H9 (cell line): ENCODE measurements around the gene IFT27. TPM values are rescaled to one million over a fixed set of nuclear protein-coding genes. Genes with fewer than 3 reads are reported as not detected.

ENCODE experiments used
- DNase-seq: peaks from one replicate; pipeline ENCODE4 v3.0.0-alpha.2; 2017
- H2AFZ ChIP-seq: one replicate; pipeline ENCODE4 v1.6.1; 2013; ENCODE audit warnings: mild to moderate bottlenecking, low read length, control low read depth, moderate library complexity
- H2AK5ac ChIP-seq: 2 replicates; pipeline ENCODE4 v1.6.1; 2013; ENCODE audit warnings: low read length, control low read depth, mixed read lengths; ENCODE audit not compliant: insufficient read length
- H2BK120ac ChIP-seq: one replicate; pipeline ENCODE4 v1.6.1; 2013; ENCODE audit warnings: low read depth, mild to moderate bottlenecking, low read length, control low read depth, inconsistent platforms; ENCODE audit not compliant: poor library complexity, severe bottlenecking
- H2BK12ac ChIP-seq: 2 replicates; pipeline ENCODE4 v1.6.1; 2013; ENCODE audit warnings: low read length, control low read depth, mixed read lengths, low read depth; ENCODE audit not compliant: insufficient read length
- H2BK15ac ChIP-seq: 2 replicates; pipeline ENCODE4 v1.6.1; 2013; ENCODE audit warnings: low read depth, low read length, control low read depth
- H2BK20ac ChIP-seq: one replicate; pipeline ENCODE4 v1.6.1; 2013; ENCODE audit warnings: low read depth, mild to moderate bottlenecking, low read length, control low read depth, inconsistent platforms; ENCODE audit not compliant: poor library complexity, severe bottlenecking
- H2BK5ac ChIP-seq: 2 replicates; pipeline ENCODE4 v1.6.1; 2013; ENCODE audit warnings: low read length, control low read depth, mixed read lengths; ENCODE audit not compliant: insufficient read length
- H3K14ac ChIP-seq: 2 replicates; pipeline ENCODE4 v1.6.1; 2013; ENCODE audit warnings: low read length, control low read depth; ENCODE audit not compliant: insufficient read depth
- H3K18ac ChIP-seq: 2 replicates; pipeline ENCODE4 v1.6.1; 2013; ENCODE audit warnings: low read depth, mild to moderate bottlenecking, mixed read lengths, low read length, control low read depth; ENCODE audit not compliant: insufficient read length
- H3K23ac ChIP-seq: 2 replicates; pipeline ENCODE4 v1.6.1; 2013; ENCODE audit warnings: low read length, control low read depth, mixed read lengths, low read depth; ENCODE audit not compliant: insufficient read length
- H3K23me2 ChIP-seq: 2 replicates; pipeline ENCODE4 v1.6.1; 2013; ENCODE audit warnings: low read depth, mild to moderate bottlenecking, mixed read lengths, low read length, control low read depth; ENCODE audit not compliant: insufficient read length, poor library complexity, severe bottlenecking
- H3K27ac ChIP-seq: 2 replicates; pipeline ENCODE4 v1.5.1; 2013; ENCODE audit warnings: low read length, control low read depth, mixed read lengths, low read depth; ENCODE audit not compliant: insufficient read length
- H3K27me3 ChIP-seq: 2 replicates; pipeline ENCODE4 v1.6.1; 2013; ENCODE audit warnings: low read length, control low read depth, inconsistent platforms; ENCODE audit not compliant: insufficient read depth
- H3K4ac ChIP-seq: 2 replicates; pipeline ENCODE4 v1.6.1; 2013; ENCODE audit warnings: low read depth, mild to moderate bottlenecking, control low read depth, inconsistent platforms, low read length, moderate library complexity
- H3K4me1 ChIP-seq: 2 replicates; pipeline ENCODE4 v1.6.1; 2013; ENCODE audit warnings: low read length, control low read depth, inconsistent platforms; ENCODE audit not compliant: insufficient read depth
- H3K4me2 ChIP-seq: 2 replicates; pipeline ENCODE4 v1.6.1; 2013; ENCODE audit warnings: low read length, control low read depth, mixed read lengths; ENCODE audit not compliant: insufficient read length, insufficient read depth
- H3K56ac ChIP-seq: 2 replicates; pipeline ENCODE4 v1.6.1; 2013; ENCODE audit warnings: low read depth, mild to moderate bottlenecking, mixed read lengths, low read length, control low read depth; ENCODE audit not compliant: insufficient read length
- H3K79me1 ChIP-seq: 2 replicates; pipeline ENCODE4 v1.6.1; 2013; ENCODE audit warnings: low read depth, mild to moderate bottlenecking, moderate library complexity, low read length, control low read depth, inconsistent platforms; ENCODE audit not compliant: insufficient read depth, poor library complexity, severe bottlenecking
- H3K79me2 ChIP-seq: 2 replicates; pipeline ENCODE4 v1.6.1; 2013; ENCODE audit warnings: low read length, control low read depth, inconsistent platforms; ENCODE audit not compliant: insufficient read depth
- H3K9ac ChIP-seq: 2 replicates; pipeline ENCODE4 v1.6.1; 2013; ENCODE audit warnings: low read length, control low read depth, mixed read lengths; ENCODE audit not compliant: insufficient read length; ENCODE audit errors: extremely low read depth
- H3K9me3 ChIP-seq: one replicate; pipeline ENCODE4 v1.6.1; 2013; ENCODE audit warnings: low read depth, low read length, inconsistent platforms; ENCODE audit not compliant: control insufficient read depth
- H3T11ph ChIP-seq: one replicate; pipeline ENCODE4 v1.6.1; 2013; ENCODE audit warnings: mild to moderate bottlenecking, low read length, control low read depth, inconsistent platforms
- H4K20me1 ChIP-seq: one replicate; pipeline ENCODE4 v1.6.1; 2013; ENCODE audit not compliant: control insufficient read depth, insufficient read length, insufficient read depth
- H4K5ac ChIP-seq: 2 replicates; pipeline ENCODE4 v1.6.1; 2013; ENCODE audit warnings: low read depth, mild to moderate bottlenecking, mixed read lengths, low read length, control low read depth; ENCODE audit not compliant: insufficient read length
- H4K8ac ChIP-seq: replicated peaks from 2 replicates; pipeline ENCODE4 v1.6.1; 2013; ENCODE audit warnings: low read length, control low read depth, mixed read lengths, low read depth; ENCODE audit not compliant: insufficient read length
- H4K91ac ChIP-seq: 2 replicates; pipeline ENCODE4 v1.6.1; 2013; ENCODE audit warnings: low read depth, mild to moderate bottlenecking, moderate library complexity, mixed read lengths, low read length, control low read depth; ENCODE audit not compliant: insufficient read length
- H3K27ac Mint-ChIP-seq, 3 experiments: 2 replicates in 2 of 3; 3 replicates in 1 of 3; pipeline ENCODE4 v1.8.0; 2020 to 2021; ENCODE audit warnings: mixed read lengths in 3 of 3, mild to moderate bottlenecking in 1 of 3, moderate library complexity in 1 of 3
- H3K27me3 Mint-ChIP-seq: 2 replicates; pipeline ENCODE4 v1.8.0; 2021; ENCODE audit warnings: low read depth, mild to moderate bottlenecking, moderate library complexity, mixed read lengths
- H3K36me3 Mint-ChIP-seq, 3 experiments: 2 replicates in 2 of 3; 3 replicates in 1 of 3; pipeline ENCODE4 v1.8.0; 2020 to 2021; ENCODE audit warnings: low read depth in 3 of 3, mixed read lengths in 3 of 3; ENCODE audit not compliant: insufficient read depth in 1 of 3
- H3K4me1 Mint-ChIP-seq, 2 experiments: 2 replicates each; pipeline ENCODE4 v1.8.0; 2020; ENCODE audit warnings: mixed read lengths in 2 of 2
- H3K4me3 Mint-ChIP-seq, 2 experiments: 2 replicates in 1 of 2; 3 replicates in 1 of 2; pipeline ENCODE4 v1.8.0; 2020 to 2021; ENCODE audit warnings: mild to moderate bottlenecking in 2 of 2, mixed read lengths in 2 of 2, moderate library complexity in 1 of 2
- H3K9me3 Mint-ChIP-seq, 2 experiments: 2 replicates in 1 of 2; 3 replicates in 1 of 2; pipeline ENCODE4 v1.8.0; 2020; ENCODE audit warnings: mild to moderate bottlenecking in 2 of 2, mixed read lengths in 2 of 2, moderate library complexity in 1 of 2
- CTCF ChIP-seq: fragments of 200-600 bp; sonication (generic); conservative IDR thresholded peaks from 3 replicates; pipeline ENCODE4 v1.8.0; 2021; ENCODE audit warnings: antibody characterized with exemption, mild to moderate bottlenecking
- WGBS: extraction: QIAGEN DNeasy Blood & Tissue Kit; methylation state at CpG from one replicate; pipeline ENCODE4 v1.1.7; 2013; ENCODE audit warnings: missing lambda C conversion rate, low lambda C conversion rate, mixed read lengths; ENCODE audit not compliant: insufficient read length; ENCODE audit errors: extremely low coverage; 5-methylcytosine and 5-hydroxymethylcytosine counted together
- total RNA-seq: library from RNA; stranded (reverse); gene quantifications from 2 replicates; pipeline ENCODE4 v1.2.1, GENCODE V29; 2021

IFT27 gene
- total RNA-seq, 1 experiment from 2014 or later, result 43.4 TPM

DNA sequence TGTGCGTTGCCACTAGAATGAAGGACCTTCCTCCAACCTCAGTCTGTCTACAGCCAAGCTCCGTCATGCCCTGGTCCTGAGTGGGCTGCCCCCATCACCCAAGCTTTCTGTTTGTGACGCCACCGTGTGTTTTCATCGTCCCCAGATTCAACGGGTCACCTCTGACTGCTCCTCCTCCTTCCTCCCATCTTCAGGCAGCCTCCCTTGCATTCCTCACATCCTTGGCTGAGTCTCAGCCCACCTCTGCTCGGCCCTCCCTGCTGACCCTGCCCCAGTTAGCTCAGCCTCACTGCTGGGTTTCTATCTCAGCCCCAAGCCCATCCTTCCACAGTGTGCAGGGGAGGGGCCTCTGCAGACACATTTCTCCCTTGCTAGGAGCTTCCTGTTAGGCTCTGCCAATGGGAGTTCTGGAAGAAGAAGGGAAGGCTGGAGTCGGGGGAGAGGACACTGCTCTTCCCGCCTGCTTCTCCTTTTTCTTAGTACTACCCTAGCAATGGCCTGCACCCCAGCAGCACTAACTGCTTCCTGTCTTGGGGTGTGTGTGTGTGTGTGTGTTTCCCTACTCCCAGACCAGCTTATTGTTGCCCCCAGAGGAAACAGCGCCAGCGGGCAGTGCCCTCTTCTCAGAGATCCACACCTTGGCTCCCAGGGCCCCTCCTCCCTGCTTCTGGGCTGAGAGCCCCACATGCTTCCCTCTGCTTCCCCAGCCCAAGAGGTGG is 5.2 kb downstream of the IFT27 start:
- Histone ChIP-seq H2AFZ (no peak overlapping the region), H4K5ac (no peak overlapping the region), H3K18ac (no peak overlapping the region), H3K79me1 (no peaks in the 10 kb centered on the region), H3K4me2 (no peak overlapping the region), H3T11ph (no peak overlapping the region), H2AK5ac (no peak overlapping the region), H3K4ac (no peak overlapping the region), H3K9ac (no peak overlapping the region), H3K9me3 (no peaks in the 10 kb centered on the region), H2BK12ac (no peak overlapping the region), H3K23me2 (peaks cover 2% of the 10 kb centered on the region), H3K14ac (no peak overlapping the region), H4K8ac (no peak overlapping the region), H4K20me1 (no peaks in the 10 kb centered on the region), H2BK5ac (no peak overlapping the region), H4K91ac (no peak overlapping the region), H2BK15ac (no peak overlapping the region), H2BK120ac (no peak overlapping the region), H3K27ac (no peak overlapping the region), H3K23ac (no peak overlapping the region), H3K4me1 (no peaks in the 10 kb centered on the region), H3K56ac (no peak overlapping the region), H3K79me2 (no peaks in the 10 kb centered on the region), H3K27me3 (no peaks in the 10 kb centered on the region), H2BK20ac (no peak overlapping the region)
- Mint-ChIP-seq H3K4me1 (peaks cover 19 to 20% of the 10 kb centered on the region in 2 experiments), H3K4me3 (no peak overlapping the region), H3K27ac (peak overlapping the region in 2 of 3 experiments; percentile 22 to 94; a peak in 2 of 7 replicates), H3K9me3 (no peaks in the 10 kb centered on the region), H3K27me3 (no peaks in the 10 kb centered on the region), H3K36me3 (peaks cover 4 to 22% (median 18%) of the 10 kb centered on the region in 3 experiments; a peak in 5 of 7 replicates)
- no peak for TF ChIP-seq CTCF
- WGBS, result no CpG with 5 or more reads among the region's 11 CpGs
- DNase-seq, result peak; percentile 66
